K562 (cell line): ENCODE measurements around the gene NPFFR1. TPM values are rescaled to one million over a fixed set of nuclear protein-coding genes. Genes with fewer than 3 reads are reported as not detected.
A peak's percentile ranks its signal among the peaks of the same experiment; 100 is the strongest.

Experiments used
- ATF3 ChIP-seq, 2 experiments: fragments of 450-650 bp in 1 of 2; sonication (generic) in 1 of 2; formaldehyde crosslinking in 1 of 2; IDR thresholded peaks in 1 of 2; conservative IDR thresholded peaks in 1 of 2; 2 replicates each; pipeline versions ENCODE4 v1.6.1 to v1.8.1; 2016 to 2023; ENCODE audit warnings: mild to moderate bottlenecking in 2 of 2, moderate library complexity in 2 of 2, inconsistent platforms in 1 of 2, missing genetic modification reagents in 1 of 2
- RCOR1 ChIP-seq, 2 experiments: IDR thresholded peaks; 2 replicates each; pipeline ENCODE4 v1.6.1; 2012; ENCODE audit warnings: low read depth in 2 of 2, low read length in 2 of 2, borderline replicate concordance in 1 of 2, improper control_type of control experiment in 1 of 2
- TFAM ChIP-seq: fragments of 250-450 bp; sonication (Bioruptor Pico); conservative IDR thresholded peaks from 2 replicates; pipeline ENCODE4 v1.5.0; 2021; ENCODE audit warnings: mild to moderate bottlenecking, moderate library complexity
- polyA plus RNA-seq, 8 experiments: library from polyadenylated mRNA; depleted of rRNA in 4 of 8; stranded (reverse) in 5 of 8; unstranded in 3 of 8; fragments of >200 nt; fragmentation: Nextera tagmentation in 2 of 8; fragmentation: Illumina TruSeq in 1 of 8; extraction: Ambion mirVana in 2 of 8; extraction: Trizol in 1 of 8; gene quantifications; 2 replicates each; pipeline versions ENCODE4 v1.2.1 to v1.2.3, GENCODE V29; 2011 to 2014; ENCODE audit warnings: inconsistent platforms in 1 of 8, missing spikeins in 1 of 8
- total RNA-seq, 7 experiments: library from RNA; depleted of rRNA in 6 of 7; stranded (reverse); fragments of >200 nt in 6 of 7; fragmentation: Illumina TruSeq in 2 of 7; extraction: Trizol in 2 of 7; gene quantifications; 2 replicates each; pipeline versions ENCODE4 v1.2.1 to v1.2.3, GENCODE V29; 2011 to 2021; ENCODE audit warnings: low replicate concordance in 1 of 7
- TF ChIP-seq, protein P1 (sequence below): fragments of 450-650 bp; IDR thresholded peaks from 2 replicates; pipeline ENCODE4 v1.6.1; 2016; ENCODE audit warnings: mild to moderate bottlenecking, moderate library complexity

Gene NPFFR1
- total and polyA plus RNA-seq, 9 of the 15 experiments (the other 6 are each of a cell fraction or from before 2014, with no cell fraction given) = under 0.01 TPM; not detected in 8

DNA sequence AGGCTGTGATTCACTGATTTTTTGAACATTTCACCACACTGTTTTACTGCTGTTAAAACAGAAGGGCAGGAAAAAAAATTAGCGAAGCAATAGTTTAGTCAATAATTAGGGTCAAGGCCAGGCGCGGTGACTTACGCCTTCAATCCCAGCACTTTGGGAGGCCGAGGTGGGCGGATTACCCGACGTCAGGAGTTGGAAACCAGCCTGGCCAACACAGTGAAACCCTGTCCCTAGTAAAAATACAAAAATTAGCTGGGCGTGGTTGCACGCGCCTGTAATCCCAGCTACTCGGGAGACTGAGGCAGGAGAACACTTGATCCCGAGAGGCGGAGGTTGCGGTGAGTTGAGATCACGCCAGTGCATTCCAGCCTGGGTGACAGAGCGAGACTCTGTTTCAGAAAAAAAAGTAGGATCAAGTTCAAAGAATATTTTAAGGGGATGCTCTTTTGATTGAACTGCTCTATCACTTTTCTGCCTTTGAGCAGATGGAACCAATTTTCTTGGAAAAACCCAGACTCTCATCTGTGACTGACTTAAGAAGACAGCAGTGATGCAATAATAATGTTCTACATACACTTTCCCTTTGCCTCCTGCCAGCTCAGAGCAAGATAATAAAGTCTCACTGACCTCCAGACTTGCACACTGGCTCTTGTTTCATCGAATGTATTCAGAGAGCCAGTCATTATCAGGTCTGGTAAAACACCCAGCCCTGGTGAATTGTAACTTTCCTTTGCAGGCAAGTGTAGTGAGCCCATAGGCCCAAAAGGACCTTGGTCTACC lies 48.9 kb downstream of the NPFFR1 start (continued):
- TF ChIP-seq, protein P1, sequence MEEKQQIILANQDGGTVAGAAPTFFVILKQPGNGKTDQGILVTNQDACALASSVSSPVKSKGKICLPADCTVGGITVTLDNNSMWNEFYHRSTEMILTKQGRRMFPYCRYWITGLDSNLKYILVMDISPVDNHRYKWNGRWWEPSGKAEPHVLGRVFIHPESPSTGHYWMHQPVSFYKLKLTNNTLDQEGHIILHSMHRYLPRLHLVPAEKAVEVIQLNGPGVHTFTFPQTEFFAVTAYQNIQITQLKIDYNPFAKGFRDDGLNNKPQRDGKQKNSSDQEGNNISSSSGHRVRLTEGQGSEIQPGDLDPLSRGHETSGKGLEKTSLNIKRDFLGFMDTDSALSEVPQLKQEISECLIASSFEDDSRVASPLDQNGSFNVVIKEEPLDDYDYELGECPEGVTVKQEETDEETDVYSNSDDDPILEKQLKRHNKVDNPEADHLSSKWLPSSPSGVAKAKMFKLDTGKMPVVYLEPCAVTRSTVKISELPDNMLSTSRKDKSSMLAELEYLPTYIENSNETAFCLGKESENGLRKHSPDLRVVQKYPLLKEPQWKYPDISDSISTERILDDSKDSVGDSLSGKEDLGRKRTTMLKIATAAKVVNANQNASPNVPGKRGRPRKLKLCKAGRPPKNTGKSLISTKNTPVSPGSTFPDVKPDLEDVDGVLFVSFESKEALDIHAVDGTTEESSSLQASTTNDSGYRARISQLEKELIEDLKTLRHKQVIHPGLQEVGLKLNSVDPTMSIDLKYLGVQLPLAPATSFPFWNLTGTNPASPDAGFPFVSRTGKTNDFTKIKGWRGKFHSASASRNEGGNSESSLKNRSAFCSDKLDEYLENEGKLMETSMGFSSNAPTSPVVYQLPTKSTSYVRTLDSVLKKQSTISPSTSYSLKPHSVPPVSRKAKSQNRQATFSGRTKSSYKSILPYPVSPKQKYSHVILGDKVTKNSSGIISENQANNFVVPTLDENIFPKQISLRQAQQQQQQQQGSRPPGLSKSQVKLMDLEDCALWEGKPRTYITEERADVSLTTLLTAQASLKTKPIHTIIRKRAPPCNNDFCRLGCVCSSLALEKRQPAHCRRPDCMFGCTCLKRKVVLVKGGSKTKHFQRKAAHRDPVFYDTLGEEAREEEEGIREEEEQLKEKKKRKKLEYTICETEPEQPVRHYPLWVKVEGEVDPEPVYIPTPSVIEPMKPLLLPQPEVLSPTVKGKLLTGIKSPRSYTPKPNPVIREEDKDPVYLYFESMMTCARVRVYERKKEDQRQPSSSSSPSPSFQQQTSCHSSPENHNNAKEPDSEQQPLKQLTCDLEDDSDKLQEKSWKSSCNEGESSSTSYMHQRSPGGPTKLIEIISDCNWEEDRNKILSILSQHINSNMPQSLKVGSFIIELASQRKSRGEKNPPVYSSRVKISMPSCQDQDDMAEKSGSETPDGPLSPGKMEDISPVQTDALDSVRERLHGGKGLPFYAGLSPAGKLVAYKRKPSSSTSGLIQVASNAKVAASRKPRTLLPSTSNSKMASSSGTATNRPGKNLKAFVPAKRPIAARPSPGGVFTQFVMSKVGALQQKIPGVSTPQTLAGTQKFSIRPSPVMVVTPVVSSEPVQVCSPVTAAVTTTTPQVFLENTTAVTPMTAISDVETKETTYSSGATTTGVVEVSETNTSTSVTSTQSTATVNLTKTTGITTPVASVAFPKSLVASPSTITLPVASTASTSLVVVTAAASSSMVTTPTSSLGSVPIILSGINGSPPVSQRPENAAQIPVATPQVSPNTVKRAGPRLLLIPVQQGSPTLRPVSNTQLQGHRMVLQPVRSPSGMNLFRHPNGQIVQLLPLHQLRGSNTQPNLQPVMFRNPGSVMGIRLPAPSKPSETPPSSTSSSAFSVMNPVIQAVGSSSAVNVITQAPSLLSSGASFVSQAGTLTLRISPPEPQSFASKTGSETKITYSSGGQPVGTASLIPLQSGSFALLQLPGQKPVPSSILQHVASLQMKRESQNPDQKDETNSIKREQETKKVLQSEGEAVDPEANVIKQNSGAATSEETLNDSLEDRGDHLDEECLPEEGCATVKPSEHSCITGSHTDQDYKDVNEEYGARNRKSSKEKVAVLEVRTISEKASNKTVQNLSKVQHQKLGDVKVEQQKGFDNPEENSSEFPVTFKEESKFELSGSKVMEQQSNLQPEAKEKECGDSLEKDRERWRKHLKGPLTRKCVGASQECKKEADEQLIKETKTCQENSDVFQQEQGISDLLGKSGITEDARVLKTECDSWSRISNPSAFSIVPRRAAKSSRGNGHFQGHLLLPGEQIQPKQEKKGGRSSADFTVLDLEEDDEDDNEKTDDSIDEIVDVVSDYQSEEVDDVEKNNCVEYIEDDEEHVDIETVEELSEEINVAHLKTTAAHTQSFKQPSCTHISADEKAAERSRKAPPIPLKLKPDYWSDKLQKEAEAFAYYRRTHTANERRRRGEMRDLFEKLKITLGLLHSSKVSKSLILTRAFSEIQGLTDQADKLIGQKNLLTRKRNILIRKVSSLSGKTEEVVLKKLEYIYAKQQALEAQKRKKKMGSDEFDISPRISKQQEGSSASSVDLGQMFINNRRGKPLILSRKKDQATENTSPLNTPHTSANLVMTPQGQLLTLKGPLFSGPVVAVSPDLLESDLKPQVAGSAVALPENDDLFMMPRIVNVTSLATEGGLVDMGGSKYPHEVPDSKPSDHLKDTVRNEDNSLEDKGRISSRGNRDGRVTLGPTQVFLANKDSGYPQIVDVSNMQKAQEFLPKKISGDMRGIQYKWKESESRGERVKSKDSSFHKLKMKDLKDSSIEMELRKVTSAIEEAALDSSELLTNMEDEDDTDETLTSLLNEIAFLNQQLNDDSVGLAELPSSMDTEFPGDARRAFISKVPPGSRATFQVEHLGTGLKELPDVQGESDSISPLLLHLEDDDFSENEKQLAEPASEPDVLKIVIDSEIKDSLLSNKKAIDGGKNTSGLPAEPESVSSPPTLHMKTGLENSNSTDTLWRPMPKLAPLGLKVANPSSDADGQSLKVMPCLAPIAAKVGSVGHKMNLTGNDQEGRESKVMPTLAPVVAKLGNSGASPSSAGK = no peak
- TF ChIP-seq RCOR1 (IDR thresholded peaks at IDR 0.05; ENCODE audit: borderline replicate concordance in 1 of 2, low read depth in 2 of 2, low read length in 2 of 2) (no peak), ATF3 (IDR thresholded peaks at IDR 0.05) (peak; percentile 91), ATF3 (CRISPR knock-in tag; conservative IDR thresholded peaks at IDR 0.05) (no peak), TFAM (no peak)
